Loucy (cell line): Measurements from ENCODE around the gene SYNDIG1.

Experiments
- H2AFZ ChIP-seq: fragments of 200-600 bp; sonication (generic); 2 replicates; pipeline ENCODE4 v1.6.0; 2016; ENCODE audit warnings: antibody characterized with exemption, mild to moderate bottlenecking, low read length, moderate library complexity
- H3F3A ChIP-seq: fragments of 200-600 bp; 2 replicates; pipeline ENCODE4 v1.6.0; 2016; ENCODE audit warnings: antibody characterized with exemption, low read depth, mild to moderate bottlenecking
- H3K27me3 ChIP-seq: fragments of 200-600 bp; sonication (generic); 2 replicates; pipeline ENCODE4 v1.6.1; 2014; ENCODE audit warnings: low read length, mild to moderate bottlenecking; ENCODE audit not compliant: insufficient read depth, poor library complexity, severe bottlenecking
- H3K36me3 ChIP-seq: fragments of 200-600 bp; sonication (generic); 2 replicates; pipeline ENCODE4 v1.6.1; 2016; ENCODE audit warnings: low read length; ENCODE audit not compliant: insufficient read depth
- H3K4me1 ChIP-seq: fragments of 200-600 bp; sonication (generic); 2 replicates; pipeline ENCODE4 v1.5.1; 2014; ENCODE audit warnings: low read length, mild to moderate bottlenecking; ENCODE audit not compliant: insufficient read depth, poor library complexity, severe bottlenecking
- H3K4me2 ChIP-seq: fragments of 200-600 bp; sonication (generic); 2 replicates; pipeline ENCODE4 v1.6.0; 2014; ENCODE audit warnings: antibody characterized with exemption, low read length, low read depth, mild to moderate bottlenecking; ENCODE audit not compliant: poor library complexity, severe bottlenecking
- H3K4me3 ChIP-seq: fragments of 200-600 bp; sonication (generic); 2 replicates; pipeline ENCODE4 v1.5.1; 2014; ENCODE audit warnings: low read length, mild to moderate bottlenecking, mixed read lengths; ENCODE audit not compliant: poor library complexity, severe bottlenecking
- H3K79me2 ChIP-seq: fragments of 200-600 bp; sonication (generic); 2 replicates; pipeline ENCODE4 v1.6.1; 2014; ENCODE audit warnings: low read length; ENCODE audit not compliant: insufficient read depth
- H3K9ac ChIP-seq: fragments of 200-600 bp; sonication (generic); 2 replicates; pipeline ENCODE4 v1.6.0; 2014; ENCODE audit warnings: mild to moderate bottlenecking, low read depth, low read length, moderate library complexity; ENCODE audit not compliant: poor library complexity, severe bottlenecking
- H3K9me2 ChIP-seq: fragments of 200-600 bp; sonication (generic); replicated peaks from 2 replicates; pipeline ENCODE4 v1.6.1; 2016; ENCODE audit warnings: low read depth, low read length, mixed read lengths
- H3K9me3 ChIP-seq: fragments of 200-600 bp; sonication (generic); 2 replicates; pipeline ENCODE4 v1.6.1; 2014; ENCODE audit warnings: mild to moderate bottlenecking, antibody characterized with exemption, low read length, low read depth; ENCODE audit not compliant: insufficient read depth
- H4K20me1 ChIP-seq: fragments of 200-600 bp; sonication (generic); 2 replicates; pipeline ENCODE4 v1.6.0; 2014; ENCODE audit warnings: antibody characterized with exemption, low read length, mild to moderate bottlenecking; ENCODE audit not compliant: insufficient read depth, poor library complexity, severe bottlenecking
- EZH2phosphoT487 ChIP-seq: fragments of 200-600 bp; IDR thresholded peaks from 2 replicates; pipeline ENCODE4 v1.6.1; 2018; ENCODE audit warnings: antibody characterized with exemption, mild to moderate bottlenecking, moderate library complexity, borderline replicate concordance
- TF ChIP-seq, protein P1 (sequence below): fragments of 200-600 bp; sonication (generic); conservative IDR thresholded peaks from 2 replicates; pipeline ENCODE4 v1.5.1; 2014; ENCODE audit warnings: mild to moderate bottlenecking, antibody characterized with exemption, low read length

The SYNDIG1 gene

DNA sequence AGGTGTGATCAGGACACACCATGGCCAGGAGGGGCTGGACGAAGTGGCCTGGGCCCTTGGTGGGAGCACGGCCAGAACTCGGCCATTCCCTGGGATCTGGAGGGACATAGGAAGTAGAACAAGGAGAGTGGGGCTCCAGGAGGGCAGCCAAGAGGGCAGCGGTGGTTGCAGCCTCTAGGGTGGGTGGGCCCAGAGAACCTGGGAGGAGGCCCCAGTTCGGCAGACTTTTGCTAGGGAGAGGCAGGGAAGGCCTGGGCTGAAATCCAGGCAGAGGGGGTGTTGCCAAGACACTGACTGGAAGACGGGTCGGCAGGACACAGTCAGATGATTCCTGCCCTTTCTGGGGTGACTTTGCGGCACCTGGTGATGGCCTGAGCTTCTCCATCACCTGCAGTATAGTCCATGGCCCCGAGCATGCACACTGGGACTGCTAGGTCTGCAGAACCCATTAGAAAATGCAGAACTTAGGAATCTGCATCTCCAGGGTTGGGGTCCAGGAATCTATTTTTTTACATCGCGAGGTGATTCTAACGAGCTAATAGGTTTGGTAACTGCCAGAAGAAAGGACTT lies 224.8 kb downstream of the SYNDIG1 start:
- no peaks in the 10 kb centered on the region for H3K36me3 ChIP-seq
- H3K4me1 ChIP-seq = no peaks in the 10 kb centered on the region
- no peaks in the 10 kb centered on the region for H3K79me2 ChIP-seq
- H3K4me2 ChIP-seq = no peak overlapping the region
- H3K9me3 ChIP-seq = no peaks in the 10 kb centered on the region
- TF ChIP-seq, protein P1, sequence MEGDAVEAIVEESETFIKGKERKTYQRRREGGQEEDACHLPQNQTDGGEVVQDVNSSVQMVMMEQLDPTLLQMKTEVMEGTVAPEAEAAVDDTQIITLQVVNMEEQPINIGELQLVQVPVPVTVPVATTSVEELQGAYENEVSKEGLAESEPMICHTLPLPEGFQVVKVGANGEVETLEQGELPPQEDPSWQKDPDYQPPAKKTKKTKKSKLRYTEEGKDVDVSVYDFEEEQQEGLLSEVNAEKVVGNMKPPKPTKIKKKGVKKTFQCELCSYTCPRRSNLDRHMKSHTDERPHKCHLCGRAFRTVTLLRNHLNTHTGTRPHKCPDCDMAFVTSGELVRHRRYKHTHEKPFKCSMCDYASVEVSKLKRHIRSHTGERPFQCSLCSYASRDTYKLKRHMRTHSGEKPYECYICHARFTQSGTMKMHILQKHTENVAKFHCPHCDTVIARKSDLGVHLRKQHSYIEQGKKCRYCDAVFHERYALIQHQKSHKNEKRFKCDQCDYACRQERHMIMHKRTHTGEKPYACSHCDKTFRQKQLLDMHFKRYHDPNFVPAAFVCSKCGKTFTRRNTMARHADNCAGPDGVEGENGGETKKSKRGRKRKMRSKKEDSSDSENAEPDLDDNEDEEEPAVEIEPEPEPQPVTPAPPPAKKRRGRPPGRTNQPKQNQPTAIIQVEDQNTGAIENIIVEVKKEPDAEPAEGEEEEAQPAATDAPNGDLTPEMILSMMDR = no peak
- H3K4me3 ChIP-seq = no peak overlapping the region
- no peak overlapping the region for H2AFZ ChIP-seq
- H3K9ac ChIP-seq = no peak overlapping the region
- no peaks in the 10 kb centered on the region for H3K27me3 ChIP-seq
- H4K20me1 ChIP-seq = no peaks in the 10 kb centered on the region
- H3K9me2 ChIP-seq = no peaks in the 10 kb centered on the region
- H3F3A ChIP-seq = no peaks in the 10 kb centered on the region

DNA sequence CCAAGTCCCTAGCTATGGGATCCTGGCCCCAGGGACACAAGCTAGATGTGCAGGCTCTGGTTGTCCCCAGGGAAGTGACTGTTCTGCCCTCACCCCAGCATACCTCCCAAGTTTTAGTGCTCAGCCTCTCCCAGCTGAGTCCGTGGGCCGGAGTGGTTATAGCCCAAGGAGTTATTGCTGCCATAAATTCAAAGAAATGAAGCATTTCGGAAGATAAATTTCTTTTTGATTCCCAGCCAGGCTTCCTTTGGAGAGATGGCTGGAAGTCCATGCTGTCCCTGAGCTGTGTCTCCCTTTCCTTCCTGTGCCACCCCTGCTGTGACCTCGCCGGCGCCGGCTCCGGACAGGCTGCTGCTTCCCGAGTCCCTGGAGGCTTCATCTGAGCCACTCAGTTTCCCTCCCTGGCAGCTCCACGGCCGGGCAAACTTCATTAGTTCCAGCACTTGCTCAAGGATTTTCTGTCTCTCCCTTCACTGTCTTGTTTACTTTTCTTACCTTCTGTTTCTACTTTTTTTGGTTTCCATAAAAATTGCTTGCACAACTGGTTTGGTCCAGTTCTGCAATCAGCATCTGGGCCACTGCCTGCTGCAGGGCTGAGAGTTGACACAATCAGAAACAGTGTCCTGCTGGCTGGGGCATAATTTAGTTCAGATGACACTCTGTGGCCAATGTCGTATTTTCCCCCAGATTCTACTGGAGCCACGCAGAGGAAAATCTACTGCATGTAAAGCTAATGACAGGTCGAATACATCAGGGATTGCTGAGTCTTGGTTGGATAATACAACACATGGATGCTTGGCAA lies 225.5 kb downstream of the SYNDIG1 start:
- no peak overlapping the region for H3K4me3 ChIP-seq
- H3K4me1 ChIP-seq = no peaks in the 10 kb centered on the region
- no peaks in the 10 kb centered on the region for H3K27me3 ChIP-seq
- TF ChIP-seq EZH2phosphoT487 = no peak
- TF ChIP-seq, protein P1 = no peak
- H4K20me1 ChIP-seq = no peaks in the 10 kb centered on the region
- H3F3A ChIP-seq = no peaks in the 10 kb centered on the region
- H3K9ac ChIP-seq = no peak overlapping the region
- H2AFZ ChIP-seq = no peak overlapping the region
- no peaks in the 10 kb centered on the region for H3K36me3 ChIP-seq
- no peaks in the 10 kb centered on the region for H3K79me2 ChIP-seq
- no peak overlapping the region for H3K4me2 ChIP-seq
- no peaks in the 10 kb centered on the region for H3K9me2 ChIP-seq
- H3K9me3 ChIP-seq = no peaks in the 10 kb centered on the region

DNA sequence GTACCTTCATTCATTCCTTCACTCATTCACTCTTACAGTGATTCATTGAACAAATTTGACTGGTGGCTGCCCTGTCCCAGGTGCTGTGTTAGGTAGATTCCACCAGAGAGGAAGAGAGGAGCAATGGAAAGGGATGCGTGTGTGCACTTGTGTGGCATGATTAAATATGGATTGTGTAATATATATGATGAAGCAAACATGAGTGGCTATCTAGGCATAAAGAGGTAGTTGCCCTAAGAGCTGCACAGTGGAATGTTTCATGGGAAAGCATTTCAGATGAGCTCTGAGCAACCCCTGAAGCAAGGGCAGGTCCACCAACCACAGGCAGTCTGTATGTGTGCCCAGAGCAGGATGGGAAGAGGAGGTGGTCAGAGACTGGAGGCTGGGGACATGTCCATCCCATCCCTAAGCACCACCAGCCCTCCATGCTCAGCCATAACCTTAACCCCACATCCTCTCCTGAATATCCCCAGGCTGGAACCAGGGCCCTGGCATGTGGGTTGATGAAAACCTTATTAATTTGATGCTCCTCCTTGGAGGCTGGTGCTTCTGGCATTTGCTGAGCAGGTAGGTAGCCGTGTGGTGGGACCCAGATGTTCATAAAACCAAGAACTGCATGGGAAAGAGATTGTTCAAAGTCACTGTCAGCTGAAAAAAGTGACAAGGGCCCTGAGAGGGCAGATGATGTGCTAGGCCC lies 226.2 kb downstream of the SYNDIG1 start:
- TF ChIP-seq, protein P1 = no peak
- no peak for TF ChIP-seq EZH2phosphoT487
- H3K4me1 ChIP-seq = no peaks in the 10 kb centered on the region
- H3K27me3 ChIP-seq = no peaks in the 10 kb centered on the region

More for the DNA sequence above, 226.2 kb downstream of the SYNDIG1 start:
- H4K20me1 ChIP-seq = no peaks in the 10 kb centered on the region
- H3K4me3 ChIP-seq = no peak overlapping the region
- H3K79me2 ChIP-seq = no peaks in the 10 kb centered on the region
- no peak overlapping the region for H2AFZ ChIP-seq
- H3K9ac ChIP-seq = no peak overlapping the region
- H3K9me2 ChIP-seq = no peaks in the 10 kb centered on the region
- H3K9me3 ChIP-seq = no peaks in the 10 kb centered on the region
- no peaks in the 10 kb centered on the region for H3F3A ChIP-seq
- no peaks in the 10 kb centered on the region for H3K36me3 ChIP-seq
- no peak overlapping the region for H3K4me2 ChIP-seq
